Measurements from ENCODE around the gene RAB32. TPM values are rescaled to one million over a fixed set of nuclear protein-coding genes. Genes with fewer than 3 reads are reported as not detected.
"Not testable (repeated sequence)": the region's sequence is repeated elsewhere in the genome, so short reads cannot be mapped to it uniquely, and the experiment has no call there.

Gene RAB32
- total RNA-seq = 21.3 TPM

DNA sequence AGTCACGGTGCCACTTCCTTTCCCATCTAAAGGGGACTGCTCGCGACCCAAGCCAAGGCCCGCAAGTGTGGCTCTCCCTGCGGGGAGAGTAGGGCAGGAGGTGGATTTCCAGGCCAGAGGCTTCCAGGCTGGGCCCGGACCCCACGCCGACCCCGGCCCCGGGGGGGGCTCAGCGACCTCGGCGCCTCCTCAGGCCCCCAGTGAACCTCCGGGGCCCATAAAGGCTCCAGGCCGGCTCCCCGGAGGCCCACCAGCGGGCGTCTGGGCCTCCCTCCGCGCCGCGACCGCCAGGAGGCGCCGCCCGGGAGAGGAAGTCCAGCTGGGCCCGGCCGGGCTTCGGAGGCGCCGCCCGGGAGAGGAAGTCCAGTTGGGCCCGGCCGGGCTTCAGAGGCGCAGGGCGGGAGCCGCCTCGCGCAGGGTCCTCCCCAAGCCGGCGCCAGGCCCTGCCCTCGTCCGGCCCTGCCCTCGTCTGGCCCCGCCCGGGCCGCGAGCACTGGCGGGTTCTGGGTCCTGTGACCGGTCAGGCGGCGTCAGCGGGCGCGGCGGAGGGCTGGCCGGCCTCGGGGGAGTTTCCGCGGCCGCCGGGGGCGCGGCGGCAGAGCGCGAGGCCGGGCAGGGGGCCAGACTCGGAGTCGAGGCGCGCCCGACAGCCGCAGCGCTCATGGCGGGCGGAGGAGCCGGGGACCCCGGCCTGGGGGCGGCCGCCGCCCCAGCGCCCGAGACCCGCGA, at the start of gene RAB32:
Gene RAB32, plus strand, starts transcription at position 623 of the 729 bp plus-strand sequence. Its CDS starts 39 bp downstream, at position 662.
- DNase-seq (ENCODE audit: low spot score) = peak; percentile 96
- intact Hi-C loops (cut with DNase I) = no loop called here
- peak; percentile 98 for ATAC-seq

DNA sequence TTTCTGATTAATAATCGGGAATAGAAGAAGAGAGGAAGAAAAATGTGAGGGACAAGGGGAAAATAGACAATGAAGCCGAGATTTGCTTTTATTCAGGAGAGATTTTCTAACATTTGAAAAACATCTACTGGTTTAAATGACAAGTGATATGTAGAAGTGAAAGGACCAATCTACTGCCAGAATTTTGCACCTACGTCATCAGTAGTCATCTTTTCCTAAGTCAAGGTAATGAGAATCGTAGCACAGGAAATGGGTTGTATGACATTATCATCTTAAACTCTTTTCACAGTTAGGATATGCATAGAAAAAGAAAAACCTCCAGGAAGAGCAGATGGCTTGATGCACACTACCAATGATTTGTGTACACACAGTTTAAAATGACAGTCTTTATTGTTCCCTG, 45.3 kb upstream of the RAB32 start:
- intact Hi-C loops (cut with DNase I) = no loop called here
- ATAC-seq (no peak), DNase-seq (ENCODE audit: low spot score) (no peak)

DNA sequence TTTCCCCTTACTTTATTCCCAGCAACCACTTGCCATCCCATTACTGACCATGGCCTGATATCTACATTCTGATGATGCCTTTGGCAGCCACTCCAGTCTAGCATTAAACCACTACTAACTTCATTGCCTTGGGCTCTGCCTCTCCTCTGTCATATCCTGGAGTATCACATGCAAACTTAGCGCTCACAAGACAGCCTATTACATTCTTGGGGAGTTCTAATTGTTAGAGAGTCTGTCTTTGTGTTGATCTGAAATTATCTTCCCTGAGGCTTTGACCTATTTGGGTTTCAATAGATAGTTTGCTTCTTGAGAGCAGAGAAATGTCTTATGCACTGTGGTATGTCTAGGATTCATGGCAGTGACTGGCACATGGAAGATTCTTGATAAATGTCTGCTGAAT, 40.5 kb upstream of the RAB32 start:
- DNase-seq (ENCODE audit: low spot score) (no peak), ATAC-seq (no peak)
- intact Hi-C loops (cut with DNase I) = no loop called here

DNA sequence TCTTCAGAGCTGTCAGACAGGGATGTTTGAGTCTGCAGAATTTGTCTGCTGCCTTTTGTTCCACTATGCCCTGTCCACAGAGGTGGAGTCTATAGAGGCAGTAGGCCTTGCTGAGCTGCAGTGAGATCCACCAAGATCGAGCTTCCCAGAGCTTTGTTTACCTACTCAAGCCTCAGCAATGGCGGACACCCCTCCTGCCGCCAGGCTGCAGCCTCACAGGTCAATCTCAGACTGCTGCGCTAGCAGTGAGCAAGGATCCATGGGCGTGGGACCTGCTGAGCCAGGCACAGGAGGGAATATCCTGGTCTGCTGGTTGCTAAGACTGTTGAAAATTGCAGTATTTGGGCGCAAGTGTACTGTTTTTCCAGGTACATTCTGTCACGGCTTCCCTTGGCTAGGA, 28.4 kb upstream of the RAB32 start:
- ATAC-seq = no peak
- intact Hi-C loops (cut with DNase I) = no loop called here
- DNase-seq (ENCODE audit: low spot score) = no peak

DNA sequence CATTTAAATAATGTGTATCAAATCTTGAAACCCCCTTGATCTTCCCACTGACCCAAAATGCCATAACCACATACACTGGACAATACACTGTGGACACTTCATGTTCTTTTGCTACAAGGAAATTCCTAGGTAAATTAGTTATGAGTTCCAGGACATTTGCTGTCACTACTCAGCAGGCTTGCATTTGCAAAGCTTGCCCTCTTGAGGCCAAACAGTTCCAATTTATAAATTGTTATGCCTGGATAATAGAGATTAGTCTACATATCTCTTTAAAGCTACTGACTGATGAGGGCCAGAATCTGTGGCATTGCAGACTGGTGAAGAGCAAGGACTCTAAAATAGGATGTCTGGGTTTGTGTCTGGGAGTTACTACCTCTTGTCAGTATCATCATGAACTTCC, 17.4 kb upstream of the RAB32 start:
- ATAC-seq = no peak
- intact Hi-C loops (cut with DNase I) = no loop called here
- no peak for DNase-seq (ENCODE audit: low spot score)

DNA sequence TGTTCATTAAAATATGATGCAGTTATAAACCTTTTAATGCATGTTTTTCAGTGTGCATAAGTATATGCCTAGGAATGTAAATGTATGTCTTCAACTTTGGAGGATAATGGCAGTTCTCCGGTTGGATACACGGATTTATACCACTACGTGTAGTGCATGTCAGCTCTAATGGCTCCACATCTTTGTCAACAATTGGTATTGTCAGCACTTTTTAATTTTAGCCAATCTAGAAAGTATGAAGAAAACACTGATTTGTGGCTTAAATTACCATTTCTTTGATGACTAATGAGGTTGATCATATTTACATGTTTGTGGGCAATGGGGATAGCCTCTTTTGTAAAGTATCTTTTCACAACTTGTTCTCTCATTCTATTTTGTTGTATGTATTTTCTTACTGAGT, 10.9 kb upstream of the RAB32 start:
- ATAC-seq (no peak), DNase-seq (ENCODE audit: low spot score) (no peak)
- intact Hi-C loops (cut with DNase I) = no loop called here

DNA sequence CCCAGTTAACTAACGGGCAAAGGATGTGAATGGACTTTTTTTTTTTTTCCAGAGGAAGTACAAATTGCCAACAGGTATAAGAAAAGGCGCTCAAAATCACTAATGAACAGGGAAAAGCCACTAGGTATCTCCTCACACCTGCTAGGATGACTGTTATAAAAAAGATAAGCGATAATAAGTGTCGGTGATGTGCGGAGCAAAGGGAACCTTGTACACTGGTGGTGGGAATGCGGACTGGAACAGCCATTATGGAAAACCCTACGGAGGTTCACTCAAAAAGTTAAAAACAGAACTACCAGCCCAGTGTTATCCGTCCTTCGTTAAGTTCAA, 787 bp upstream of the RAB32 start:
- DNase-seq (ENCODE audit: low spot score) = no peak
- intact Hi-C loops (cut with DNase I) = no loop called here
- ATAC-seq = no peak

DNA sequence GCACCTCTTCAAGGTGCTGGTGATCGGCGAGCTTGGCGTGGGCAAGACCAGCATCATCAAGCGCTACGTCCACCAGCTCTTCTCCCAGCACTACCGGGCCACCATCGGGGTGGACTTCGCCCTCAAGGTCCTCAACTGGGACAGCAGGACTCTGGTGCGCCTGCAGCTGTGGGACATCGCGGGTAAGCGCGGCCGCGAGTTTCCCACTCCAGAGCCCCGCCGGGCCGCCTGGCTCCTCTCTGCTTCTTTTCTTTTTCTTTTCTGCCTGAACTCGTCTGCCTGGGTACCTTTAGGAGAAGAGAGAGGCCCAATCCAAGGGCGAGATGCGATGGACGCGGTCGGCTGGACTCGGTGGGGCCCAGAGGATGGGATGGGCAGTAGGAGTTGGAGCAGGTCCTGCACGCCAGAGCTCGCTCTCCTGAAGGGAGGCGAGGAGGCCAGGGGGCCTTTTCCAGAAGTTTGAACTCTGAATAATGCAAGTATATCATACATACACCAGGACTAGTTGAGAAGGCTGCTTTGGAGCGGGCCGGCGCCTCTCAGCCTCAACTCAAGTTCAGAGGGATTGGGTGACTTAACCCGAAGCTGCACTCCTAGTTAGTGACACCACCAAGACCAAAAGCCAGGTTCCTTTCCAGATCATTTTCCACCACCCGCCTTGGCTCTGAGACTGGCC, 445 bp downstream of the RAB32 start:
- intact Hi-C loops (cut with DNase I) = no loop called here
- DNase-seq (ENCODE audit: low spot score) = peak; percentile 71

DNA sequence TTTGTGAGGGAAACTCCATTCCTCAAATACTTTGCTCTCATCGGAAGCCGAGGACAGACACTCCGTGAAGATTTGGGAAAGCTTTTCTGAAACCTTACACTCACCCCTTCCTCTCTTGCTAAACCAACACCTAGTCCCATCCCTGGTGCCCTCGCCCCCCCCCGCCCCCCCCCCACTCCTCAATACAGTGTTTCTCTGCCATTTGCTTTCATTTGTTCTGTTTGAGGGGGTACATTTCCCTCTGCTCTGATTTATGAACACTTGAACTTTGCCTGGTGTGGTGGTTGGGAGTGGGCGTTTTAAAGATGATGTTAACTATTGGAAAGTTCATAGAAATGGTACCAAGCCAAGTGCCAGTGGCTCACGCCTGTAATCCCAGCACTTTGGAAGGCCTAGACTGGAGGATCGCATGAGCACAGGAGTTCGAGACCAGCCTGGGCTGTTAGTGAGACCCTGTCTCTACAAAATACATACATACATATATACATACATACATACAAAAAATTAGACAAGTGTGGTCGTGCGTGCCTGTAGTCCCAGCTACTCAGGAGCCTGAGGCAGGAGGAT, 1.1 kb downstream of the RAB32 start:
- intact Hi-C loops (cut with DNase I) = no loop called here
- no peak for DNase-seq (ENCODE audit: low spot score)
- no peak for ATAC-seq

More for the DNA sequence above, 445 bp downstream of the RAB32 start:
- peak; percentile 50 for ATAC-seq

DNA sequence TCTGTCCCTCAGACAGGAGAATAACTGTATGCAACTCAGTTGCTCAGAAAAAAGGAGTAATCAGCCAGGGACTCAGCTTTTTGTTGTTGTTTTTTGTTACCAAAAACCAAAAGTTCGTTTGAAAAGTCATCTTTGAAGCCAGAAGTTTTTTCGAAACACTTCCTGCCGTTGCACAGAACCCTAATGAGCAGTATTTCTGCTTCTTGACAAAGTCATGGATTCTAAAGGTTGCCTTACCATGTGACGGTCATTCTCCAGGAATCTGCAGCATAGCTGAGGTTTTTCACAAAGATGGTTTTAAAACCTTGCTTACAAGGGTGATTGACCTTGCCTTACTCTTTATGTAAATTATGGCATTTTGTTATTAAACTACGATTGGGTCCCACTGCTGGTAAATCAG, 1.9 kb downstream of the RAB32 start:
- ATAC-seq = no peak
- no peak for DNase-seq (ENCODE audit: low spot score)
- intact Hi-C loops (cut with DNase I) = no loop called here

DNA sequence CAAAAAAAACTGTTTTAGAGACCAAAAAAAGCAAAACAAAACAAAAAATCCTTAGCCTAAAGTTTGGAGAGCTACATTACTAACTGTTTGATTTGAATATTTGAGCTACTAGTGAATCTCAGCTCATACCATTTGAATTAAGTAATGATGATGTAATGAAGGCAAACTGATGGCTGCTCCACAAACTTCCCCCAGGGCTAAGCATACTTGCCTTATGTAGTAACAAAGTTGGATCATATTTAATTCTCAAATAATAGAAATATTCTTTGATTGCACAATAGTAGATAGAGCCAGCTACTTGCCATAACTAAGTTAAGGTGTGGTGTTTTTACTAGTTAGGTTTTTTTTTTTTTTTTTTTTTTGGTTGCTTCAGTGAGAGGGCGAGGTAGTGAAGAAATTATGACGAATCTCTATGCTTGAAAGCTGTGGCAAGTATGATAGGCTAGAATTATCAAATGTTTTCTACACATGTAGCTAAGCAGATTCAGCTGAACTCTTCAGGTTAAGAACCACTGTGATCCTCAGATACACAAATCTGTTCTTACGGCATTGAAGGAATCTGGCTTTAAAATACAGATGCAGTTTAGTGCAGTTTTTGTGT, 2.9 kb downstream of the RAB32 start:
- intact Hi-C loops (cut with DNase I) = no loop called here

DNA sequence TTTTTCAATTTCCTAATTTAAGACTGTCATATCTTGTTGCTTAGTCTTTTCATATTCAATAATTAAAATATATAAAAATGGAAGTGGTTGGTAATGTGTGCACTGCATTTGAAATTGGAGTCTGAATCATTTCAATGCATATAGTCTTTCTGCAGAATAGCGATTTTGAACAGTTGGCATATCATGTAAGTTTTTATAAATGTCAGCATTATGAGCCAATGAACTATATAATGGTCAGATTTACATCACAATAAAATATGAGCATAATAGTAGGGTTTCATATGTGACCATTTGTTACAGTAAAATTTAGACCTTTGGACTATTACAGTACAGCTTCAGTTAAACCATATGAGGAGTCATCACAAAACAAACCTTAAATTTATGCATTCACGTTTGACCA, 4.3 kb downstream of the RAB32 start:
- no peak for DNase-seq (ENCODE audit: low spot score)
- ATAC-seq = no peak
- intact Hi-C loops (cut with DNase I) = no loop called here

More for the DNA sequence above, 2.9 kb downstream of the RAB32 start:
- DNase-seq (ENCODE audit: low spot score) = no peak
- peak; percentile 73 for ATAC-seq

DNA sequence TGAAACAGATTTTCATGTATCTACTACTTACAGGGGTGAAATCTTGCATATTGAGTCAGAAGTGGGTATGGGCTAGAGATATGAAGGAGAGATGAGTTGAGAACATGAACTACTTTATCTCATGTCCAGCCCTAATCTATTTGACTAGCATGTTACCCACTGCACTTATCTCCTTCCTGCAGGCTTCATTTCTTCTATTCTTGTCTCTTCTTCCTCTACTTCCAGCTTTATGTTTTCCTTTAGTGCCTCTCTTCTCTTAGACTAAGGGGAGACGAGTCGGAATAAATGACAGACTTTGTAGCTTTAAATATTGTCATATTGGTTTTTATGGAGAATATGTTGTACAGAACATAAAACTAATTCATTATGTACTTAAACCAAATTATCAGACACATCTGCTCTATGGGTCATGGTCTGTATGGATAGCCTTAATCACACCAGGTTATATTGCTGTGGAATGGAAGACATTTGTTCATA, 5.3 kb downstream of the RAB32 start:
- DNase-seq (ENCODE audit: low spot score) = no peak
- intact Hi-C loops (cut with DNase I) = no loop called here
- no peak for ATAC-seq

DNA sequence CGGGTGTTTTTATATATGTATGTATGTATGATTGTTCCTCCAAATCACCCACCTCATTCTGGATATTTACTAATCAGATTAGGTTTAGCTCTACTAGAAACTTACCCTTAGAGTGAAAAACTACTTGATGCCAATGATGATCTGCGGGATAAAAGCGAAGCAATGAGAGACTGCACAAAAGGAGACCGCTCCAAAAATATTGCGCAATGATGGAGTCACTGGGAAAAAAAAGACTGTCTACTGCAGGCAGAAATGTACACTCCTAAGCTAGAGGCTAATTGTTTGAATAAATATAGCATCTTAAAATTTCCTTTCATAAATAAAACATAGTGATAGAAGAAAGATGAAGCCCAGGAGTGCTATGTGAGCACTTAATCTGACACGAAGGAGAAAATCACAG, 7.3 kb downstream of the RAB32 start:
- ATAC-seq (no peak), DNase-seq (ENCODE audit: low spot score) (no peak)

DNA sequence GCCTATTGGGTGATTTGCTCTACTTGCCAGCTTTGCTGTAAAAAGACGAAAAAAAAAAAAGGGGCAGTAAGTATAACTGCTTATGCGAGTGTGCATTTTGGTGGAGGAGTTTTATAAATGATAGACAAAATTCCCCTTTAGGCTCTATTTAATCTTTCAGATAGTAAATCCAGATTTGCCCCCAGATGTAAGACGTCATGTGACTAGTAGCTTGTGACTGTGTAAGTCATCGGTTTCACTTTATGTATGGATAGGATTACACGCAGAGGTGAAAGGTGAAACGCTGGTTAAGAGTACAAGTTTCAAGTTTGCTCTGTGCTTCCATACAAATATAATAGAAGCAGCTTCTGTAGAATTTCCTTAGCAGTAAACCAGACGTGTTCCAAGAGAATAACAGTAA, 7.9 kb downstream of the RAB32 start:
- ATAC-seq = no peak
- no peak for DNase-seq (ENCODE audit: low spot score)
- intact Hi-C loops (cut with DNase I) = no loop called here

More for the DNA sequence above, 7.3 kb downstream of the RAB32 start:
- intact Hi-C loops (cut with DNase I) = no loop called here

DNA sequence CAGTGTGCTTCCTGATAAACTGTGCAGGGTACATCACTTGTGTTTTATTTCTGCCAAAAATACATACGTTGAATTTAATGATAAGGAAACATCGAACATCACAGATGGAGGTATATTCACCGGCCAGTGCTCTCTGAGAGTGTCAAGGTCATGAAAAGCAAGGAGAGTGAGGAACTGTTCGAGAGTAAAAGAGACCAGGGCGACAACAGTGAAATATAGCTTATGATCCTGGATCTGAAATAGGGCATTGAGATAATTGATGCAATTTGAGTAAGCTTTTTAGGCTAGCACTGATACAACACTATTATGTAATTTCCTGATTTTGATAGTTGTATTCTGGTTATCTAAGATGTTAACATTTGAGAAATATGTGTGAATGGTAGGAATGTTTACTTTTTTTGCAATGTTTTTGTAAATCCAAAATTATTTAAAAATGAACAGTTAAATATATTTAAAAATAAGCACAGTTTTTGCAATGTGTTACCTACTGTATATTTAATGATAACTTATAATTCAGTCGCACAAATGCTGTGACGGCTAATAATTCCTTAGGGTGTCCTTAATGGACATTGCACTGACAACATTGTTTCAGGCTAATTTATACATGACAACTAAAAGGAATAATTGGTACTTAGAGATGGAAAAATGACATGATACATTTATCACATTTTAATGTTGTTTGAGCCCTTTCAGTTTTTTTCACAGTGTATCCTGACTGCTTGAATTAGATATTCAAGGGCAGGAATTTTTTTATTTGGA, 9.9 kb downstream of the RAB32 start:
- no peak for DNase-seq (ENCODE audit: low spot score)
- intact Hi-C loops (cut with DNase I) = no loop called here
- no peak for ATAC-seq

DNA sequence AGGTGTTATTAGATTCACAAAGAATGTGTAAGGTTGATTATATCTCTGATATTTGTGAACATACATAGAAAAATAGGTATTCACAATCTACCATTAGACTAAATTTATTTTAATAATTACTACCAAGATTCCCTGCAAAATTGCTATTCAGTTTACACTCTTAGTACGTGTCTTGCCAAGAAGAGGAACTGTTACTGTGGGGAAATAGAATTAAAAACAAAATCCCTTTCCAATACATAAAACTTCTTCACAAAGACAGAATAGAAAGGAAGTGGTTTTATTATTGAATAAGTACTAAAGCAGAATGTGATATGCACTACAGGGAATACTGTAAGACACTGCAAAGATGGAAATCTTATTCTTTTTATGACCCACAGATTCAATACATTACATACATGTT, 17.0 kb downstream of the RAB32 start:
- ATAC-seq (no peak), DNase-seq (ENCODE audit: low spot score) (no peak)
- intact Hi-C loops (cut with DNase I) = no loop called here

DNA sequence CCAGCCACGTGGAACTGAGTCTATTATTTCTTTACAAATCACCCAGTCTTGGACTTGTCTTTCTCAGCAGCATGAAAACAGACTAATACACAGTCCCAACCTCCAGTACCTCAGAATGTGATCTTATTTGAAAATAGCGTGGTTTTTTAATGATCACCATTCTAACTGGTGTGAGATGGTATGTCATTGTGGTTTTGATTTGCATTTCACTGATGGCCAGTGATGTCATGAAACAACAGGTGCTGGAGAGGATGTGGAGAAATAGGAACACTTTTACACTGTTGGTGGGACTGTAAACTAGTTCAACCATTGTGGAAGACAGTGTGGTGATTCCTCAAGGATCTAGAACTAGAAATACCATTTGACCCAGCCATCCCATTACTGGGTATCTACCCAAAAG, 23.0 kb downstream of the RAB32 start:
- intact Hi-C loops (cut with DNase I); DNase-seq (ENCODE audit: low spot score); ATAC-seq: not testable (repeated sequence)

DNA sequence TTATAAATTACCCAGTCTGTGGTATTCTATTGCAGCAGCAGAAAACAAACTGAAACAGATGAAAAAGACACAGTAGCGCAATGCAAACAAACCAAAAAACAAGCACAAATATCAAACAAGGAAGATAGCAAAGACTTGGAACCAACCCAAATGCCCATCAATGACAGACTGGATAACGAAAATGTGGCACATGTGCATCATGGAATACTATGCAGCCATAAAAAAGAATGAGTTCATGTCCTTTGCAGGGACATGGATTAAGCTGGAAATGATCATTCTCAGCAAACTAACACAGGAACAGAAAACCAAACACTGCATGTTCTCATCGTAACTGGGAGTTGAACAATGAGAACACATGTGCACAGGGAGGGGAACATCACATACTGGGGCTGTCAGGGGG, 25.0 kb downstream of the RAB32 start:
- DNase-seq (ENCODE audit: low spot score); intact Hi-C loops (cut with DNase I); ATAC-seq: not testable (repeated sequence)
